TTC549 (cell line): ENCODE data around the gene SPCS1.
"Not testable (repeated sequence)": the region's sequence is repeated elsewhere in the genome, so short reads cannot be mapped to it uniquely, and the experiment has no call there.

Source experiments
- FAIRE-seq: peaks from 2 replicates; lab custom pipeline; 2012; peaks lifted over from hg19 to GRCh38; lab: Jason Lieb, UNC

Gene SPCS1

GRCh38 chr3:52705688-52706686 is at the start of gene SPCS1, which contains the start of gene GLT8D1:
TSS of gene SPCS1 (plus strand) at chr3:52706106. CDS start at chr3:52706247, 141 bp downstream.
TSS of gene GLT8D1 (minus strand) at chr3:52705791. CDS start at chr3:52700460, 5,331 bp downstream.
- FAIRE-seq = no peak

- FAIRE-seq = no peak
These were observed 45.9 kb upstream of the SPCS1 start for GRCh38 chr3:52660046-52660445.

- FAIRE-seq = no peak
These were observed 42.8 kb upstream of the SPCS1 start for GRCh38 chr3:52663098-52663497.

GRCh38 chr3:52670621-52671521 is 35.0 kb upstream of the SPCS1 start:
- no peak for FAIRE-seq

GRCh38 chr3:52671676-52672075 is 34.2 kb upstream of the SPCS1 start:
- FAIRE-seq = no peak

GRCh38 chr3:52676201-52676600 is 29.7 kb upstream of the SPCS1 start:
- not testable (repeated sequence) for FAIRE-seq

GRCh38 chr3:52678265-52679198 is 27.4 kb upstream of the SPCS1 start:
- no peak for FAIRE-seq

GRCh38 chr3:52679199-52679538 is 26.7 kb upstream of the SPCS1 start:
- FAIRE-seq = no peak

GRCh38 chr3:52679811-52680210 is 26.1 kb upstream of the SPCS1 start:
- FAIRE-seq = no peak

GRCh38 chr3:52681596-52681995 is 24.3 kb upstream of the SPCS1 start:
- FAIRE-seq = no peak

- FAIRE-seq = no peak
These were observed 23.9 kb upstream of the SPCS1 start for GRCh38 chr3:52682016-52682415.

- no peak for FAIRE-seq
These were observed 22.3 kb upstream of the SPCS1 start for GRCh38 chr3:52683611-52684010.

- no peak for FAIRE-seq
These were observed 21.7 kb upstream of the SPCS1 start for GRCh38 chr3:52684184-52684583.

GRCh38 chr3:52685285-52685708 is 20.6 kb upstream of the SPCS1 start:
- FAIRE-seq = no peak

- peak; percentile 57 for FAIRE-seq
These were observed 19.9 kb upstream of the SPCS1 start, which contains the start of the genes GNL3 and PBRM1 for GRCh38 chr3:52685709-52686691. TSS of gene GNL3 (plus strand) at chr3:52686032. CDS start at chr3:52686093, 61 bp downstream. TSS of gene PBRM1 (minus strand) at chr3:52685913.

- FAIRE-seq = no peak
These were observed 17.6 kb upstream of the SPCS1 start for GRCh38 chr3:52688266-52688665.

GRCh38 chr3:52689151-52689550 is 16.8 kb upstream of the SPCS1 start:
- FAIRE-seq = no peak

- no peak for FAIRE-seq
These were observed 15.3 kb upstream of the SPCS1 start for GRCh38 chr3:52690560-52690959.

GRCh38 chr3:52693071-52693470 is 12.8 kb upstream of the SPCS1 start:
- FAIRE-seq = no peak

- FAIRE-seq = no peak
These were observed 11.2 kb upstream of the SPCS1 start for GRCh38 chr3:52694528-52695189.
